ENCODE results near the gene PRDX5.

- TF ChIP-seq CTCF (IDR thresholded peaks at IDR 0.05; ENCODE audit: low read length) (no peak), EZH2 (IDR thresholded peaks at IDR 0.05; ENCODE audit: borderline replicate concordance, low read length) (no peak)
Observed at GRCh38 chr11:64357904-64358535, 40.1 kb downstream of the PRDX5 start.

Data from OCI-LY1 (cell line).